Transverse colon (tissue), 4 donors: ENCODE data around the gene CEP44. TPM values are rescaled to one million over a fixed set of nuclear protein-coding genes. Genes with fewer than 3 reads are reported as not detected.

Experiments
- DNase-seq: peaks from one replicate; pipeline ENCODE4 v3.0.0-alpha.2; 2019
- H3K27ac ChIP-seq, 4 donors: fragments of 200-600 bp; sonication (generic); 2 replicates each; pipeline ENCODE4 v1.5.1; 2016 to 2018; ENCODE audit warnings: inconsistent platforms in 4 of 4
- H3K27me3 ChIP-seq: fragments of 200-600 bp; sonication (generic); 2 replicates; pipeline ENCODE4 v1.5.1; 2017; ENCODE audit warnings: inconsistent platforms
- H3K36me3 ChIP-seq, 4 donors: fragments of 200-600 bp; sonication (generic); 2 replicates each; pipeline ENCODE4 v1.5.1; 2017 to 2019; ENCODE audit warnings: inconsistent platforms in 4 of 4
- H3K4me1 ChIP-seq, 4 donors: fragments of 200-600 bp; sonication (generic); 2 replicates each; pipeline ENCODE4 v1.5.1; 2017 to 2020; ENCODE audit warnings: inconsistent platforms in 4 of 4
- H3K4me3 ChIP-seq, 4 donors: fragments of 200-600 bp; sonication (generic); 1 replicate in 1 of 4; 2 replicates in 3 of 4; pipeline versions ENCODE4 v1.5.1 to v1.6.1; 2017 to 2019; ENCODE audit warnings: inconsistent platforms in 4 of 4
- H3K9me3 ChIP-seq, 2 donors: fragments of 200-600 bp; sonication (generic); 2 replicates each; pipeline ENCODE4 v1.5.1; 2017 to 2019; ENCODE audit warnings: inconsistent platforms in 2 of 2
- EP300 ChIP-seq: sonication (generic); formaldehyde crosslinking; IDR thresholded peaks from one replicate; pipeline ENCODE4 v1.6.1; 2017; ENCODE audit warnings: antibody characterized with exemption, low read depth
- POLR2A ChIP-seq: fragments of 450-650 bp; IDR thresholded peaks from one replicate; pipeline ENCODE4 v1.6.1; 2016; ENCODE audit warnings: antibody characterized with exemption, mild to moderate bottlenecking, moderate library complexity
- POLR2AphosphoS5 ChIP-seq, 3 donors: sonication (generic); formaldehyde crosslinking; IDR thresholded peaks; one replicate each; pipeline ENCODE4 v1.6.1; 2016; ENCODE audit warnings: antibody characterized with exemption in 3 of 3
- WGBS, 2 donors: methylation state at CpG; one replicate each; pipeline ENCODE4 v1.1.5; 2018; ENCODE audit warnings: low coverage in 1 of 2; 5-methylcytosine and 5-hydroxymethylcytosine counted together
- in situ Hi-C, 4 donors: fragments of 200-750 bp; cut with MboI; loops; one replicate each; pipeline versions ENCODE4 v1.15.0 to v1.15.1; 2017; ENCODE audit warnings: low sequenced_read_pairs in 3 of 4, low pct_ligation_motif_present in 1 of 4, low pct_unique_long_range_greater_than_20kb in 1 of 4
- intact Hi-C: fragments of 100-400 bp; cut with DNase I; formaldehyde crosslinking; loops from one replicate; pipeline ENCODE4 v1.15.1; 2023; ENCODE audit warnings: low total_unique reads
- total RNA-seq, 4 donors: library from RNA; depleted of rRNA; stranded (reverse); fragments of >200 nt; gene quantifications; one replicate each; pipeline ENCODE4 v1.1.0, GENCODE V29; 2016
- TF ChIP-seq, protein P1 (sequence below), 5 experiments: fragments of 200-600 bp in 3 of 5; fragments of 450-650 bp in 2 of 5; sonication (generic) in 3 of 5; IDR thresholded peaks; 1 replicate in 2 of 5; 2 replicates in 3 of 5; pipeline ENCODE4 v1.5.1; 2016 to 2017; ENCODE audit warnings: antibody characterized with exemption in 5 of 5, inconsistent platforms in 3 of 5, mild to moderate bottlenecking in 2 of 5, moderate library complexity in 1 of 5

Gene CEP44
- total RNA-seq, 4 donors from 2014 or later: 13.5 to 40.6 (median 24.4) TPM

DNA sequence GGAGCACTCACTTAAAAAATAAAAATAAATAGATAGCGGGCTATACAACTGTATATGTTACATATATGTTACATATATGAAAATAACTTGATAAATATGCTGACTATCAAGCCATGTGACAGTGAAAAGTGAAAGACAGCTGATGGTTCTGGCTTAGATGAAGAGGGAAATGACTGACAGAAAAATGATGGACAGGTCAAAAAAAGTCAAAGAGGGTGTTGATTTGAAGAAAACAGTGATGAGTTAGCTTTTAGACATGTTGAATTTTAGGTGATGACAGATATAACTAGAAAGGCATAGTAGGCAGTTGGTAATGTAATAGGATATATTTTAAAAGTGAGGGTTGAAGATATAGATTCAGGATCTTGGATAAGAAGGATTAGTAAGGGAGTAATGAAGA lies 38.0 kb upstream of the CEP44 start:
- peaks cover 4 to 13% (median 7%) of the 10 kb centered on the region in 4 donors for H3K4me1 ChIP-seq
- no peaks in the 10 kb centered on the region for H3K36me3 ChIP-seq
- H3K27me3 ChIP-seq: no peaks in the 10 kb centered on the region
- H3K4me3 ChIP-seq: no peak overlapping the region
- DNase-seq: no peak
- no peak overlapping the region for H3K27ac ChIP-seq
- in situ Hi-C loops (no loop called here), intact Hi-C loops (no loop called here)
- TF ChIP-seq, protein P1, sequence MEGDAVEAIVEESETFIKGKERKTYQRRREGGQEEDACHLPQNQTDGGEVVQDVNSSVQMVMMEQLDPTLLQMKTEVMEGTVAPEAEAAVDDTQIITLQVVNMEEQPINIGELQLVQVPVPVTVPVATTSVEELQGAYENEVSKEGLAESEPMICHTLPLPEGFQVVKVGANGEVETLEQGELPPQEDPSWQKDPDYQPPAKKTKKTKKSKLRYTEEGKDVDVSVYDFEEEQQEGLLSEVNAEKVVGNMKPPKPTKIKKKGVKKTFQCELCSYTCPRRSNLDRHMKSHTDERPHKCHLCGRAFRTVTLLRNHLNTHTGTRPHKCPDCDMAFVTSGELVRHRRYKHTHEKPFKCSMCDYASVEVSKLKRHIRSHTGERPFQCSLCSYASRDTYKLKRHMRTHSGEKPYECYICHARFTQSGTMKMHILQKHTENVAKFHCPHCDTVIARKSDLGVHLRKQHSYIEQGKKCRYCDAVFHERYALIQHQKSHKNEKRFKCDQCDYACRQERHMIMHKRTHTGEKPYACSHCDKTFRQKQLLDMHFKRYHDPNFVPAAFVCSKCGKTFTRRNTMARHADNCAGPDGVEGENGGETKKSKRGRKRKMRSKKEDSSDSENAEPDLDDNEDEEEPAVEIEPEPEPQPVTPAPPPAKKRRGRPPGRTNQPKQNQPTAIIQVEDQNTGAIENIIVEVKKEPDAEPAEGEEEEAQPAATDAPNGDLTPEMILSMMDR (IDR thresholded peaks at IDR 0.05): no peak
- TF ChIP-seq POLR2A (no peak), POLR2AphosphoS5 (IDR thresholded peaks at IDR 0.05) (no peak), EP300 (no peak)
- 91 to 100% methylated on average over 1 of the region's 1 CpG for WGBS, 2 donors
- H3K9me3 ChIP-seq: no peaks in the 10 kb centered on the region

DNA sequence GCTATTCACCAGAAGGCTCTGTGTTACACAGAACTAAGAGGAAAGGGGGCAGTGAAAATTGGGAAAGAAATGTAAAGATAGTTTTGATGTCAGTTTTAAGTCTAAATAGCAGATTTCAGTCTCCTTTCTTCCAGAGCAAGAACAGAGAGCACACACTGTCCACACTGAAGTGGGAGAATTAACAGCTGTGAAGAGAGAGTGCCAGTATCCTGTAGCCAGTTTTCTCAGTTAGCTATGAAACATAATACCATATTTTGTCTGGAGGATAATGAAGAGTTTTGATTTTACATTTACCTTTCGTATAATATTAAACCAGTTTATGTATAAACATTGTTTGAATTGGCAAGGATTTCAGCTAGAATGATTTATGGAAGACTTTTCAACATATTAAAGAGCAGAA lies 35.3 kb upstream of the CEP44 start:
- 25 to 37% methylated on average over 1 of the region's 1 CpG for WGBS, 2 donors
- H3K4me1 ChIP-seq: peaks cover 4 to 13% (median 7%) of the 10 kb centered on the region in 4 donors
- no peak overlapping the region for H3K4me3 ChIP-seq
- peak overlapping the region in 1 of 4 donors; percentile 20 for H3K27ac ChIP-seq
- intact Hi-C loops (no loop called here), in situ Hi-C loops (no loop called here)
- no peaks in the 10 kb centered on the region for H3K9me3 ChIP-seq
- no peaks in the 10 kb centered on the region for H3K27me3 ChIP-seq
- TF ChIP-seq POLR2AphosphoS5 (IDR thresholded peaks at IDR 0.05): no peak
- TF ChIP-seq POLR2A: no peak
- TF ChIP-seq, protein P1 (IDR thresholded peaks at IDR 0.05): no peak
- TF ChIP-seq EP300: no peak
- DNase-seq: no peak
- H3K36me3 ChIP-seq: no peaks in the 10 kb centered on the region

DNA sequence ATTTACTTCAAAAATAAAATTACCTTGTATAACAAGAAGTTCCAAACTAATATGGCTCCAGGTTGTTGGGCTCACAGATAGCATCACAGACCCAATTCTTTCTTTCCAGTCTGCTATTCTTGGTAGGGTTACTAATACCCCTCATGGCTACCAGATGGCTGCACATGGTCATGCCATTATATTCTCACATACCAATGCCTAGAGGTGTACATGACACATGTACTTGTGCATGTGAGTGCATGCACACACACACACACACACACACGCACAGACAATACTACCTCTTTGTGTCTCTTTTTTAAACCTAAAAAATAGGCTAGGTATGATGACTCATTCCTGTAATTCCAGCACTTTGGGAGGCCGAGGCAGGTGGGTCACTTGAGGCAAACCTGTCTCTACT lies 31.3 kb upstream of the CEP44 start:
- in situ Hi-C loops: no loop called here
- DNase-seq: no peak
- Histone ChIP-seq H3K36me3 (no peaks in the 10 kb centered on the region), H3K4me3 (no peak overlapping the region), H3K9me3 (no peaks in the 10 kb centered on the region), H3K27me3 (no peaks in the 10 kb centered on the region), H3K4me1 (peaks cover 4 to 17% (median 7%) of the 10 kb centered on the region in 4 donors), H3K27ac (no peak overlapping the region)
- intact Hi-C loops: no loop called here
- WGBS, 2 donors: 89% methylated on average over 2 of the region's 2 CpGs; no CpG with 5 or more reads in 1 of the 2 donors
- TF ChIP-seq, protein P1 (IDR thresholded peaks at IDR 0.05): no peak
- TF ChIP-seq EP300 (no peak), POLR2AphosphoS5 (IDR thresholded peaks at IDR 0.05) (no peak), POLR2A (no peak)

DNA sequence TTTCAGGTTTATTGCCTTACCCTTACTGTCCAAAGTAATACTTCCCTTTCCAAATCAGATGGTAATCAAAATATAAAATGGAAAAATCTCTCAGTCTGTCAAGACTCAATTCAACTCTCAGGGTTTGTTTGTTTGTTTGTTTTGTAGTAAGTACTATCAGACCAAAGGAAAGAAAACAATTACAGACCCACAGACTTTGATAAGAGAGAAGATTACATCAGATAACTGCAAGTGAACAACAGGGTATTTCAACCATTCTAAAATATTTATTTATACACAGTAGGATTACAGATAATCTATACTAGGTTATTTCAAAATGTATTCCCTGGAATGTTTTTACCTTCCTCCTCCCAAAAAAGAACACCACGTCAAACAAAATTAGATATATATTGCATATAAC lies 29.1 kb upstream of the CEP44 start:
- intact Hi-C loops: no loop called here
- in situ Hi-C loops: no loop called here
- TF ChIP-seq, protein P1 (IDR thresholded peaks at IDR 0.05): no peak
- TF ChIP-seq EP300: no peak
- no peak for TF ChIP-seq POLR2A
- TF ChIP-seq POLR2AphosphoS5 (IDR thresholded peaks at IDR 0.05): no peak
- 88 to 89% methylated on average over 1 of the region's 1 CpG for WGBS, 2 donors
- Histone ChIP-seq H3K27ac (no peak overlapping the region), H3K4me1 (peaks cover 0 to 4% (median 0%) of the 10 kb centered on the region in 4 donors), H3K4me3 (no peak overlapping the region), H3K27me3 (no peaks in the 10 kb centered on the region), H3K9me3 (no peaks in the 10 kb centered on the region), H3K36me3 (peaks cover 0 to 9% (median 2%) of the 10 kb centered on the region in 4 donors)
- DNase-seq: no peak
